ENCODE measurements around the gene ERLIN1. TPM values are rescaled to one million over a fixed set of nuclear protein-coding genes. Genes with fewer than 3 reads are reported as not detected.
A peak's percentile ranks its signal among the peaks of the same experiment; 100 is the strongest.

Gene ERLIN1
- total RNA-seq (2021) (23.5 to 33.4 TPM (median 31.5 TPM) in 3 replicates), Bru-seq, nascent RNA (percentile 78 among the genes with signal in this experiment)
- long read RNA-seq, experiment 1, full-length matches to known transcripts, result 210 of 331 reads
- long read RNA-seq, experiment 1, partial matches to known transcripts, result 12 of 331 reads
- long read RNA-seq, experiment 1, other reads (novel, unspliced or antisense), result 109 of 331 reads
- long read RNA-seq, experiment 2, full-length matches to known transcripts, result 13 of 54 reads
- long read RNA-seq, experiment 2, partial matches to known transcripts, result 26 of 54 reads
- long read RNA-seq, experiment 2, other reads (novel, unspliced or antisense), result 15 of 54 reads
- long read RNA-seq, experiment 3, full-length matches to known transcripts, result 14 of 37 reads
- long read RNA-seq, experiment 3, partial matches to known transcripts, result 2 of 37 reads
- long read RNA-seq, experiment 3, other reads (novel, unspliced or antisense), result 21 of 37 reads

DNA sequence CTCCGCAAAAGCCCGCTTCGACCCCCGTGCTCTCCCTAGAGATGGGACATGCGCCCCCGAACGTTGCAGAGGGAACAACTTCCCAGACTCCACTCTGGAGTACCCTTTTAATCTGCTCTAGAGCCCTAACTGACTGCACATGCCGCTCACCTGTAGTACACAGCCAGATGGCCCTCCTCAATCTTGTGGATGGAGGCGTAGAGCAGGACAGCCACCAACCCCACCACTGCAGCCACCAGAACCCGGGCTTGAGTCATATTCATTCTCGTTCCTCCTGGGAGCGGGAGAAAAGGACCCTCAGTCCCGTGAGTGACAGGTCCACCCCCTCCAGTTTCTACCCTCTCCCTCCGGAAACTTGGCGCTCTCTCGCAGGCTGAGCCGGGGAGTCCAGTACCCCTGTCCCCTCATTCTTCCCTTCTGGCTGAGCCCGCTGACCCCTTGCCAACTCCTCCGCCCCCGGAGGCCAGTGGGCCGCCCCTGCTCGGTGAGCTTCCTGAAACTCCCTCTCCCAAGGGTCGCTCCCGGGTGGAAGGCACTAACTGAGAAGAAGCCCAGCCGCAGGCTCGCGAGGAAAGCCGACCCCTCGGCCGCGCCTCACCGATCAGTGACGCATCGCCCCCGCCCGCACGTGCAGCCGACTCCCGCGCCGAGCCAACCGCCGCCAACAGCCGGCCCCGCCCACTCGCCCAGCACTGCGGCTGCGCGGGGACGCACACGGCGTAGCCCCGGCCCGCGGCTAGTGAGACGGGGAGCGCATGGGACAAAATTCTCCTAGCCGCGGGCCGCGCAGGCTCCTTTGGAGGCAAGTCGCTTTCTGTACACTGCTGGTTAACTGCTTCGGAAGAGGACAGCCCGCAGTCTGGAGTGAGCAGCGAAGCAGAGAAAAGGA is at the start of gene ERLIN1:
Gene ERLIN1 (minus strand): TSS at position 666 of the 889 bp plus-strand sequence. CDS start 403 bp downstream, at position 263.
- H3K27me3 Mint-ChIP-seq (ENCODE audit: low read depth), result no peaks in the 10 kb centered on the region
- POLR2A ChIA-PET, result no interaction called here
- CTCF ChIA-PET, result interaction anchor here (0.9 kb wide), 1 partner anchor 140 kb away, joined by 3 read pairs; no protein-coding TSS in a partner anchor
- H3K27ac Mint-ChIP-seq, result peak within 1 kb of the TSS; percentile 89
- peak within 1 kb of the TSS; percentile 91 for H3K4me3 Mint-ChIP-seq
- H3K36me3 Mint-ChIP-seq, result peaks cover 27% of the 10 kb centered on the region
- peaks cover 17% of the 10 kb centered on the region for H3K4me1 Mint-ChIP-seq
- H3K9me3 Mint-ChIP-seq, result no peaks in the 10 kb centered on the region
- peak; percentile 93 for DNase-seq (ENCODE audit: low spot score)
- ATAC-seq, result peak; percentile 94
- TF ChIP-seq, protein P1, sequence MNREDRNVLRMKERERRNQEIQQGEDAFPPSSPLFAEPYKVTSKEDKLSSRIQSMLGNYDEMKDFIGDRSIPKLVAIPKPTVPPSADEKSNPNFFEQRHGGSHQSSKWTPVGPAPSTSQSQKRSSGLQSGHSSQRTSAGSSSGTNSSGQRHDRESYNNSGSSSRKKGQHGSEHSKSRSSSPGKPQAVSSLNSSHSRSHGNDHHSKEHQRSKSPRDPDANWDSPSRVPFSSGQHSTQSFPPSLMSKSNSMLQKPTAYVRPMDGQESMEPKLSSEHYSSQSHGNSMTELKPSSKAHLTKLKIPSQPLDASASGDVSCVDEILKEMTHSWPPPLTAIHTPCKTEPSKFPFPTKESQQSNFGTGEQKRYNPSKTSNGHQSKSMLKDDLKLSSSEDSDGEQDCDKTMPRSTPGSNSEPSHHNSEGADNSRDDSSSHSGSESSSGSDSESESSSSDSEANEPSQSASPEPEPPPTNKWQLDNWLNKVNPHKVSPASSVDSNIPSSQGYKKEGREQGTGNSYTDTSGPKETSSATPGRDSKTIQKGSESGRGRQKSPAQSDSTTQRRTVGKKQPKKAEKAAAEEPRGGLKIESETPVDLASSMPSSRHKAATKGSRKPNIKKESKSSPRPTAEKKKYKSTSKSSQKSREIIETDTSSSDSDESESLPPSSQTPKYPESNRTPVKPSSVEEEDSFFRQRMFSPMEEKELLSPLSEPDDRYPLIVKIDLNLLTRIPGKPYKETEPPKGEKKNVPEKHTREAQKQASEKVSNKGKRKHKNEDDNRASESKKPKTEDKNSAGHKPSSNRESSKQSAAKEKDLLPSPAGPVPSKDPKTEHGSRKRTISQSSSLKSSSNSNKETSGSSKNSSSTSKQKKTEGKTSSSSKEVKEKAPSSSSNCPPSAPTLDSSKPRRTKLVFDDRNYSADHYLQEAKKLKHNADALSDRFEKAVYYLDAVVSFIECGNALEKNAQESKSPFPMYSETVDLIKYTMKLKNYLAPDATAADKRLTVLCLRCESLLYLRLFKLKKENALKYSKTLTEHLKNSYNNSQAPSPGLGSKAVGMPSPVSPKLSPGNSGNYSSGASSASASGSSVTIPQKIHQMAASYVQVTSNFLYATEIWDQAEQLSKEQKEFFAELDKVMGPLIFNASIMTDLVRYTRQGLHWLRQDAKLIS (CRISPR knock-in tag; IDR thresholded peaks at IDR 0.05; ENCODE audit: borderline replicate concordance), result no peak
- TF ChIP-seq ESRRA (CRISPR knock-in tag; IDR thresholded peaks at IDR 0.05; ENCODE audit: borderline replicate concordance) (0 out of 2 replicates have a peak, but pooled peaks have one; percentile 56), ZSCAN18 (CRISPR knock-in tag; IDR thresholded peaks at IDR 0.05) (no peak), CTCF (IDR thresholded peaks at IDR 0.05) (no peak), ZNF425 (CRISPR knock-in tag; conservative IDR thresholded peaks at IDR 0.05) (no peak), CREB1 (CRISPR knock-in tag; IDR thresholded peaks at IDR 0.05) (no peak), NFYB (CRISPR knock-in tag; conservative IDR thresholded peaks at IDR 0.05; ENCODE audit: low read depth) (peak; percentile 37; the same call in 1 of the 2 replicates), ATF6 (CRISPR knock-in tag; IDR thresholded peaks at IDR 0.05) (no peak), SMAD4 (CRISPR knock-in tag; IDR thresholded peaks at IDR 0.05) (no peak), STAT6 (CRISPR knock-in tag; conservative IDR thresholded peaks at IDR 0.05; ENCODE audit: low read depth) (no peak), NFE2L1 (CRISPR knock-in tag; IDR thresholded peaks at IDR 0.05) (peak; percentile 91), NFATC4 (CRISPR knock-in tag; IDR thresholded peaks at IDR 0.05) (no peak), HMGA2 (CRISPR knock-in tag; IDR thresholded peaks at IDR 0.05) (no peak), GTF2I (CRISPR knock-in tag; conservative IDR thresholded peaks at IDR 0.05) (no peak)
- TF ChIP-seq, protein P2, sequence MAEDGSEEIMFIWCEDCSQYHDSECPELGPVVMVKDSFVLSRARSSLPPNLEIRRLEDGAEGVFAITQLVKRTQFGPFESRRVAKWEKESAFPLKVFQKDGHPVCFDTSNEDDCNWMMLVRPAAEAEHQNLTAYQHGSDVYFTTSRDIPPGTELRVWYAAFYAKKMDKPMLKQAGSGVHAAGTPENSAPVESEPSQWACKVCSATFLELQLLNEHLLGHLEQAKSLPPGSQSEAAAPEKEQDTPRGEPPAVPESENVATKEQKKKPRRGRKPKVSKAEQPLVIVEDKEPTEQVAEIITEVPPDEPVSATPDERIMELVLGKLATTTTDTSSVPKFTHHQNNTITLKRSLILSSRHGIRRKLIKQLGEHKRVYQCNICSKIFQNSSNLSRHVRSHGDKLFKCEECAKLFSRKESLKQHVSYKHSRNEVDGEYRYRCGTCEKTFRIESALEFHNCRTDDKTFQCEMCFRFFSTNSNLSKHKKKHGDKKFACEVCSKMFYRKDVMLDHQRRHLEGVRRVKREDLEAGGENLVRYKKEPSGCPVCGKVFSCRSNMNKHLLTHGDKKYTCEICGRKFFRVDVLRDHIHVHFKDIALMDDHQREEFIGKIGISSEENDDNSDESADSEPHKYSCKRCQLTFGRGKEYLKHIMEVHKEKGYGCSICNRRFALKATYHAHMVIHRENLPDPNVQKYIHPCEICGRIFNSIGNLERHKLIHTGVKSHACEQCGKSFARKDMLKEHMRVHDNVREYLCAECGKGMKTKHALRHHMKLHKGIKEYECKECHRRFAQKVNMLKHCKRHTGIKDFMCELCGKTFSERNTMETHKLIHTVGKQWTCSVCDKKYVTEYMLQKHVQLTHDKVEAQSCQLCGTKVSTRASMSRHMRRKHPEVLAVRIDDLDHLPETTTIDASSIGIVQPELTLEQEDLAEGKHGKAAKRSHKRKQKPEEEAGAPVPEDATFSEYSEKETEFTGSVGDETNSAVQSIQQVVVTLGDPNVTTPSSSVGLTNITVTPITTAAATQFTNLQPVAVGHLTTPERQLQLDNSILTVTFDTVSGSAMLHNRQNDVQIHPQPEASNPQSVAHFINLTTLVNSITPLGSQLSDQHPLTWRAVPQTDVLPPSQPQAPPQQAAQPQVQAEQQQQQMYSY (CRISPR knock-in tag; IDR thresholded peaks at IDR 0.05), result 0 out of 2 replicates have a peak, but pooled peaks have one; percentile 9

All from WTC11 (cell line).